ENCODE measurements around the gene CLDN7.
A peak's percentile ranks its signal among the peaks of the same experiment; 100 is the strongest.

Gene CLDN7

GRCh38 chr17:7266784-7267183, 4.5 kb upstream of the CLDN7 start:
- Mint-ChIP-seq H3K4me3 (no peak overlapping the region), H3K4me1 (ENCODE audit: low read depth) (peaks cover 18% of the 10 kb centered on the region), H3K9me3 (ENCODE audit: low read depth) (no peaks in the 10 kb centered on the region), H3K27me3 (no peaks in the 10 kb centered on the region), H3K27ac (no peak overlapping the region), H3K36me3 (no peaks in the 10 kb centered on the region)

GRCh38 chr17:7263801-7264078, 1.5 kb upstream of the CLDN7 start:
- Mint-ChIP-seq H3K36me3 (no peaks in the 10 kb centered on the region), H3K4me1 (ENCODE audit: low read depth) (peaks cover 32% of the 10 kb centered on the region), H3K4me3 (peak overlapping the region; percentile 78), H3K27ac (peak overlapping the region; percentile 41), H3K27me3 (no peaks in the 10 kb centered on the region), H3K9me3 (ENCODE audit: low read depth) (no peaks in the 10 kb centered on the region)

DNA sequence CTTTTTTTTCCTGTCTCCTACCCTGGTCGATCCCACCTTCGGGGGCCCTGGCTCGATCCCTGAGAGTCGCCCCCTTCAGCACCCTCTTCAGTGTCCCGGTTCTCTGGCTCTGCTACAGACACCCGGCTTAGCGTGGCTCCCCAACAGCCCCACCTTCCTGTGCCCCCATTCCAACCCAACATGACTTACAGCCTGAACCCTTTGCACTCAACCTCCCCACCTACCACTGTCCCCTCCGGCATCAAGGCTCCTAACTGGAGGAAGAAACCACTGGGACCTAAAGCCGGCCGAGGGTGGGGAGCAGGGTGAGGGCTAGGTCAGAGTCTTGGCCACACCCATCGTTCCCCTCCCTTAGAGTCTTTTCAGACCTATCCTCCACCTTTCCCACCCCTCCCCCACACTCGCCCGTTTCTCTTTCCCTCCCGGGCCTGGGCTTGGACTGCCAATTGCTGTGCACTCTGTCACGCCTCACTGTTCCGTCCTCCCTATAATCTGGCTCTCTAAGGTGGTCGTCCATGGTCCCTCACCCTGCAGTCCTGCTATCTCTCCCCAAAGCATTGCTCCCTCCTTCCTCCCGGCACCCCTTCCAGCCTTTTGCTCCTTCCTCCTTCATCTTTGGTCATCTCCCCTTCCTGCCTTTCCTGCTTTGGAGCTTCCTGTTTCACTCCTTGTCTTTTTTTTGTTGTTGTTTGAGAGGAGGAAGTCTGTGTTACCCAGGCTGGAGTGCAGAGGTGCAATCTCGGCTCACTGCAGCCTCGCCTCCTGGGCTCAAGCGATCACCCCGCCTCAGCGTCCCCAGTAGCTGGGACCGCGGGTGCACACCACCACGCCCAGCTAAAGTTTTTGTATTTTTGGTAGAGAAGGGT, 890 bp upstream of the CLDN7 start:
- Mint-ChIP-seq H3K4me3 (peak overlapping the region; percentile 78), H3K9me3 (ENCODE audit: low read depth) (no peaks in the 10 kb centered on the region), H3K36me3 (no peaks in the 10 kb centered on the region), H3K27ac (peak overlapping the region; percentile 54), H3K27me3 (no peaks in the 10 kb centered on the region), H3K4me1 (ENCODE audit: low read depth) (peaks cover 32% of the 10 kb centered on the region)

DNA sequence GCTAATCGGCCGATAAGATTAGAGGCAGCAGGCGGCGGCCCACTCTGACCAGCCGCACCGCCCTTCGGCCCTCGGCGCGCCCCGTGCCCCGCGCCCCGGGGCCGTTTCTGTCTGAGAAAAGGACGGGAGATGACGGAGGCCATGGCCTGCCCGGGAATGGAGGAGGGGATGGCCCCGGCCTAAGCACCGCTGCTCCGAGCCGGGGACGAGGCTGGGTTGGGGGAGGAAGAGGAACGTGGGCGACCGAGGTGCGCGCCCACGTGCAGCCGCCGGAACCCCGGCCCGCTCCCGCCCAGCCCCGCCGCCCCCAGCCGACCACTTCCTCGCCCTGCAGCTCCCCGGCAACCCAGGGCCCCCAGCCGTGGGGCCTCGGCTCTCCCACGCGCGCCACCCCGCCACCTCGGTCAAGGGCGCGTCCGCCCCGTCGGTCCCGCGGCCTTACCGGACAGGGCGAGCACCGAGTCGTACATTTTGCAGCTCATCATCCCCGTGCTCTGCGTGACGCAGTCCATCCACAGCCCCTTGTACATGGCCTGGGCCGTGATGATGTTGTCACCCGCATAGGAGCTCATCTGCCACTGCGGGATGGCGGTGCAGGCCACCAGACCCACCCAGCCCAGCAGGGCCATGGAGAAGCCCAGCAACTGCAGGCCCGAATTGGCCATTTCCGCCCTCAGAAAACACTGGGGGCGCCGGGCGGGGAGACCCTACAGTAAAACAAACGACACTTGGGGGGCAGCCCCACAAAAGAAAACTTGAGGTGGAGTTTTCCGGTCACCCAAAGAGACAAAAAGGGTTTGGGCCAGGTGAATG, 693 bp downstream of the CLDN7 start:
- Mint-ChIP-seq H3K4me3 (peak overlapping the region; percentile 74), H3K4me1 (ENCODE audit: low read depth) (peaks cover 32% of the 10 kb centered on the region), H3K9me3 (ENCODE audit: low read depth) (no peaks in the 10 kb centered on the region), H3K27me3 (no peaks in the 10 kb centered on the region), H3K36me3 (peaks cover 2% of the 10 kb centered on the region), H3K27ac (peak overlapping the region; percentile 81)

GRCh38 chr17:7260651-7261378, 1.5 kb downstream of the CLDN7 start:
- H3K4me1 Mint-ChIP-seq (ENCODE audit: low read depth), result peaks cover 32% of the 10 kb centered on the region

GRCh38 chr17:7260151-7260550, 2.1 kb downstream of the CLDN7 start:
- peaks cover 2% of the 10 kb centered on the region for H3K36me3 Mint-ChIP-seq
- H3K9me3 Mint-ChIP-seq (ENCODE audit: low read depth), result no peaks in the 10 kb centered on the region
- H3K4me3 Mint-ChIP-seq, result peak overlapping the region; percentile 68
- H3K27me3 Mint-ChIP-seq, result no peaks in the 10 kb centered on the region
- H3K4me1 Mint-ChIP-seq (ENCODE audit: low read depth), result peaks cover 32% of the 10 kb centered on the region
- H3K27ac Mint-ChIP-seq, result no peak overlapping the region

More at GRCh38 chr17:7260651-7261378, 1.5 kb downstream of the CLDN7 start:
- Mint-ChIP-seq H3K27ac (no peak overlapping the region), H3K27me3 (no peaks in the 10 kb centered on the region), H3K36me3 (peaks cover 2% of the 10 kb centered on the region), H3K4me3 (peak overlapping the region; percentile 68), H3K9me3 (ENCODE audit: low read depth) (no peaks in the 10 kb centered on the region)

GRCh38 chr17:7259555-7259889, 2.8 kb downstream of the CLDN7 start:
- Mint-ChIP-seq H3K27me3 (no peaks in the 10 kb centered on the region), H3K9me3 (ENCODE audit: low read depth) (no peaks in the 10 kb centered on the region), H3K27ac (no peak overlapping the region), H3K36me3 (peaks cover 2% of the 10 kb centered on the region), H3K4me3 (no peak overlapping the region), H3K4me1 (ENCODE audit: low read depth) (peaks cover 32% of the 10 kb centered on the region)

- Mint-ChIP-seq H3K9me3 (ENCODE audit: low read depth) (no peaks in the 10 kb centered on the region), H3K27me3 (no peaks in the 10 kb centered on the region), H3K4me3 (no peak overlapping the region), H3K4me1 (ENCODE audit: low read depth) (peaks cover 33% of the 10 kb centered on the region), H3K27ac (peak overlapping the region; percentile 34), H3K36me3 (peaks cover 2% of the 10 kb centered on the region)
These were observed 3.3 kb downstream of the CLDN7 start for GRCh38 chr17:7258731-7259554.

DNA sequence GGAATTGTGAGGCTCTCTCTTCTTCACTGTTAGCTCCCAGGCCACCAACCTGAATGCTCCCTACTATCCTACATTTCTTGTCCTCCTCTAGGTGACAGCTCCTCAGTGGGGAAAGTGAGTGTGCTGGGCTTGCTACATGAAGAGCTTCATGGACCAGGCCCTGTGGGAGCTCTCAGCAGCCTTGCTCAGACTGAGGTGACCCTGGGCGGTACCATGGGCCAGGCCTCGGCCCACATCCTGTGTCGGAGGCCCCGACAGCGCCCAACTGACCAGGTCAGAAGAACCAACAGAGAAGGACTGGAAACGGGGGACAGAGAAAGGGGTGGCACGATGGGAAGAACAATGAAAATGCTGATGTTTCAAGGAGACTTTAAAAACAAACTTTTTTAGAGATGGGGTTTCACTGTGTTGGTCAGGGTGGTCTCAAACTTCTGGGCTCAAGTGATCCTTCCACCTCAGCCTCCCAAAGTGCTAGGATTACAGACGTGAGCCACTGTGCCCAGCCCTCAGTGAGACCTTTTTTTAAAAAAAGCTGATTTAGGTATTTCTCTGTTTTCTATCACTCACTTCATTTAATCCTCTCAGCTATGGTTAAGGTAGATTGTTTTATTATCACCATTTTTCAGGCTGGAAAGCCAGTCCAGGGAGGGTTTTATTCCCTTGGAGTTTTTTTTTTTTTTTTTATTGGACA, 5.4 kb downstream of the CLDN7 start:
- H3K27ac Mint-ChIP-seq, result peak overlapping the region; percentile 79
- peaks cover 9% of the 10 kb centered on the region for H3K36me3 Mint-ChIP-seq
- H3K27me3 Mint-ChIP-seq, result no peaks in the 10 kb centered on the region
- peaks cover 32% of the 10 kb centered on the region for H3K4me1 Mint-ChIP-seq (ENCODE audit: low read depth)
- H3K9me3 Mint-ChIP-seq (ENCODE audit: low read depth), result no peaks in the 10 kb centered on the region
- no peak overlapping the region for H3K4me3 Mint-ChIP-seq

DNA sequence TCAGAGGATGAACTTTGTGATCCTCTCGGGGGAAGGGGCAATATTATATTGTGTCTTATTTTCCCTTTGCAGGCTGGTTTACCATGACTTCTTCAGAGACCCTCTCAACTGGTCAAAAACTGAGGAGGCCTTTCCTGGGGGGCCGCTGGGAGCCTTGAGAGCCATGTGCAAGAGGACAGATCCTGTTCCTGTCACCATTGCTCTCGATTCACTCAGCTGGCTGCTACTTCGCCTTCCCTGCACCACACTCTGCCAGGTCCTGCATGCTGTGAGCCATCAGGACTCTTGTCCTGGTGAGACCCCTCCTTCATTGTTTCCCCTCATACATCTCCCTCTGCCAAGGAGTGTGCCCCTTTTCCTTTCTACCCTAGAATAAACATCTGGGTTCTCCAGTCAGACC, 7.8 kb downstream of the CLDN7 start:
- H3K36me3 Mint-ChIP-seq, result peaks cover 9% of the 10 kb centered on the region
- peak overlapping the region; percentile 54 for H3K4me3 Mint-ChIP-seq
- H3K27me3 Mint-ChIP-seq, result no peaks in the 10 kb centered on the region
- peak overlapping the region; percentile 37 for H3K27ac Mint-ChIP-seq
- peaks cover 29% of the 10 kb centered on the region for H3K4me1 Mint-ChIP-seq (ENCODE audit: low read depth)
- H3K9me3 Mint-ChIP-seq (ENCODE audit: low read depth), result no peaks in the 10 kb centered on the region

DNA sequence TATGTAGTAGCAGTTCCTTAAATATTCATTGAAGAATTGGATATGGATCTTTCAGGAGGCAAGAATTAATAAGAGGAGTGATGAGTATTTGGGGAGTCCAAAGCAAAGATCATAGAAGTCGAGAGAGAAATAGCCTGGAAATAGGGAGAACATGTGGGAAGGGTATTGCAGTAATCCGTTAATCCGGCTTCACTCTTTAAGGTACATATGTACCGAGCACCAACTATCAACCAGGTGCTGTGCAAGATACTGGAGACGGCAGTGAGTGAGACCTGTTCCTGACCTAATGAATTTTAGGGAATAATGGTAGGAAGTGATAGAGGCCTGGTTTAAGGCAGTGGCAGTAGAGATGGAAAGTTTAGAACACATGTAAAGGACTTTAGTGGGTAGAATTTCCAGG, 9.2 kb downstream of the CLDN7 start:
- Mint-ChIP-seq H3K27ac (peak overlapping the region; percentile 99), H3K36me3 (peaks cover 9% of the 10 kb centered on the region), H3K9me3 (ENCODE audit: low read depth) (no peaks in the 10 kb centered on the region), H3K4me3 (peak overlapping the region; percentile 99), H3K4me1 (ENCODE audit: low read depth) (peaks cover 36% of the 10 kb centered on the region), H3K27me3 (no peaks in the 10 kb centered on the region)

DNA sequence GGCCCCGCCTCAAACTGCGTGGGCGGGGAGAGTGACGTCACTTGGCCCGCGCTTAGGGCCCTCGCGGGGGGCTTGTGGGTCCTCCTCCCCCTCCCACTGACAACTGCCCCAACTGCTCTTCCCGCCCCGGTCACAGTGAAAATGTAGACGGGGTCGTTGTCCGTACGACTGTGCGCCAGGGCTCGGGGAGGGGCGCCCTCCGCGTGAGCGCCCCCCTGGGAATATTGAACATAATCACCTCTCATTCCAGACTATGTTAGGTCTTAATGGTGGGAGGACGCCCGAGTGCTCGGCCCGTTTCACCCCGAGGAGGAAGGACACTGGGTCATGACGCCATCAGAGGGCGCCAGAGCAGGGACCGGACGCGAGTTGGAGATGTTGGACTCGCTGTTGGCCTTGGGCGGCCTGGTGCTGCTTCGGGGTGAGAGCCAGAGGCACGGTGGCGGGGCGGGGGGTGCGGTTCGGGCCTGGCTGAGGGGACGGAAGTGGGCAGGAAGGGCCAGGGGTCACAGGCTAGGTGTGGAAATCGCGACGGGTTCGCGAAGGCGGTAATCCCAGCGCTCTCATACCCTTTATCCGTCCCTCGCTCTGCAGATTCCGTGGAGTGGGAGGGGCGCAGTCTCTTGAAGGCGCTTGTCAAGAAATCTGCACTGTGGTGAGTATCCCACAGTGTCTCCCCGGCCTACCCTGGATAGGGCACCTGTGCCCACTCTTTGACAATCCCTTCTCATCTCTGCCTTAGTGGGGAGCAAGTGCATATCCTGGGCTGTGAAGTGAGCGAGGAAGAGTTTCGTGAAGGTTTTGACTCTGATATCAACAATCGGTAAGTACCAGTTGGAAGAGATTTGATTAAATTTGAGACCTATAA, 9.9 kb downstream of the CLDN7 start, which contains the start of gene ELP5:
Gene ELP5, plus strand, starts transcription at position 40 of the 868 bp plus-strand sequence. Its CDS starts 336 bp downstream, at position 376.
- Mint-ChIP-seq H3K27me3 (no peaks in the 10 kb centered on the region), H3K27ac (peak within 1 kb of the TSS; percentile 99), H3K4me3 (peak within 1 kb of the TSS; percentile 99), H3K36me3 (peaks cover 9% of the 10 kb centered on the region), H3K4me1 (ENCODE audit: low read depth) (peaks cover 36% of the 10 kb centered on the region), H3K9me3 (ENCODE audit: low read depth) (no peaks in the 10 kb centered on the region)

- Mint-ChIP-seq H3K27ac (peak within 1 kb of the TSS; percentile 99), H3K4me1 (ENCODE audit: low read depth) (peaks cover 36% of the 10 kb centered on the region), H3K9me3 (ENCODE audit: low read depth) (no peaks in the 10 kb centered on the region), H3K27me3 (no peaks in the 10 kb centered on the region), H3K36me3 (peaks cover 7% of the 10 kb centered on the region), H3K4me3 (peak within 1 kb of the TSS; percentile 99)
These were observed 10.6 kb downstream of the CLDN7 start, which contains the start of gene CTDNEP1 for GRCh38 chr17:7251661-7252175. Gene CTDNEP1 (minus strand): TSS chr17:7251734. CDS start chr17:7251296, 438 bp downstream.

Measured in activated naive CD8-positive, alpha-beta T cell (primary cell).